Activated naive CD4-positive, alpha-beta T cell treated with anti-CD3 and anti-CD28 coated beads, Interleukin-2, amount 50 U/mL, for 16 hours (primary cell): ENCODE measurements around the gene SLC5A9.
"Not testable (repeated sequence)": the region's sequence is repeated elsewhere in the genome, so short reads cannot be mapped to it uniquely, and the experiment has no call there.

Experiments used
- DNase-seq: peaks from one replicate; pipeline ENCODE4 v3.0.0-alpha.2; 2020

The SLC5A9 gene

DNA sequence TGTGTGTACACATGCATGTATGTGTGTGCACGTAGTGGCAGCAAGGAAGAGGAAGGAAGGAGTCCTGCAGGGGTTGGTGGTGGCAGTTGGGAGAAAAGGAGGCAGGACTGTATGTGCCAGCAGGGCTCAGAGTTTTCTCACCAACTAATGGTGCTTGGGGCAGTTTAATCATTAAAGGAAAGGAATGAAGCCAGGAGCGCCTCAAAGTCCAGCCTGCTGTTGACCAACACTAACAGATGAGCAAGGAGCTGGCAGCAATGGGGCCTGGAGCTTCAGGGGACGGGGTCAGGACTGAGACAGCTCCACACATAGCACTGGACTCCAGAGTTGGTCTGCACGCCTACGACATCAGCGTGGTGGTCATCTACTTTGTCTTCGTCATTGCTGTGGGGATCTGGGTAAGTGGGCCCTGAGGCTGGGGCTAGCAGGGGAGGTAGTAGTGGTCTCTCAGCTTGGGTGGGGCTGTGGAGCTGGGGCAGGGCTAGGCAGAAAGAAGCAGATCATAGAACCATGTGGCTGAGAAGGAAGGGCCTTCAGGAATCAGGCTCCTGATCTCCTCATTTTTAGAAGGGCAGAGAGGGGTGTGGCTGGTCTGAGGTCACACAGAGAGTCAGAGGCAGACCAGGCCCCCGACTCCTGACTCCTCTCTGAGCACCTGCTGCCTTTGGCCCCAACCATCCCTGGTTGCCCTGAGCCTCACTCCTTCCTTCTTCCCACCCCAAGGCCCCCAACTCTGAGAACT is at the start of gene SLC5A9:
TSS of gene SLC5A9 (plus strand) at position 216 of the 742 bp plus-strand sequence. CDS start at position 237, 21 bp downstream.
- no peak for DNase-seq

DNA sequence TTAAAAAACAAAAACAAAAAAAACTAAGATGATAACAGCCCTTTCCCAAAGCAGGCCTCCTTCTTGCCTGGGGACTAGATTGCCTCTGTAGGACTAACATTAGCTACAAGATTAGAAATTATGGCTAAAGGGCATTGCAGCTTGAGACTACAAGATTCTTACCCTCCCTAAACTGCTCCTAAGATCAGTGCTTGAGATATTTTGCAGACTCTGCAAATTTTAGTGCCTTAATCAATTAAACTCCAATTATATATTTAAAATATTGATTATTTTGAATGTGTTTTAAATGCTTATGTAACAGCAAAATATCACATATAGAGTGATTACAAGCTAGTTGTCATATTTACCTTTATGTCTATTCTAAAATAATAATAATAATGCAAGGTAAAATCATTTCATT is 47.4 kb upstream of the SLC5A9 start:
- DNase-seq = no peak

DNA sequence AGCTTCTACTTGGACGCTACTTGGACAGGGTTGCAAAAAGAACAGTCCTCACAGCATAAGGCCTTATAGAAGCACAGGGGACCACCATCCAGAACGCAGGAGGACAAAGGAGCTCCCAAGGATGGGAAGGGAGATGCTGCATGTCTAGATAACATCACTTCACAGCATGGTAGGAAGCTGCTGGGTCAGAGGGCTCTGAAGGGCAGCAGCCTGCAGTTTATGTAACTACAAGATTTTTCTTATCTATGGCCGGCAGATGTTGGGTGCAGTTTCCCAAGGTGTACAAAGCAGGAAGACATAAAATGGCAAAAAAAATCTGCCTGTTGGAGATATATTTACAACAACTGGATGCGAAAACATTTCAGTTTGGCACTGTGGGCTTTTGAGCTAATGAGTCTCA is 45.3 kb upstream of the SLC5A9 start:
- no peak for DNase-seq

DNA sequence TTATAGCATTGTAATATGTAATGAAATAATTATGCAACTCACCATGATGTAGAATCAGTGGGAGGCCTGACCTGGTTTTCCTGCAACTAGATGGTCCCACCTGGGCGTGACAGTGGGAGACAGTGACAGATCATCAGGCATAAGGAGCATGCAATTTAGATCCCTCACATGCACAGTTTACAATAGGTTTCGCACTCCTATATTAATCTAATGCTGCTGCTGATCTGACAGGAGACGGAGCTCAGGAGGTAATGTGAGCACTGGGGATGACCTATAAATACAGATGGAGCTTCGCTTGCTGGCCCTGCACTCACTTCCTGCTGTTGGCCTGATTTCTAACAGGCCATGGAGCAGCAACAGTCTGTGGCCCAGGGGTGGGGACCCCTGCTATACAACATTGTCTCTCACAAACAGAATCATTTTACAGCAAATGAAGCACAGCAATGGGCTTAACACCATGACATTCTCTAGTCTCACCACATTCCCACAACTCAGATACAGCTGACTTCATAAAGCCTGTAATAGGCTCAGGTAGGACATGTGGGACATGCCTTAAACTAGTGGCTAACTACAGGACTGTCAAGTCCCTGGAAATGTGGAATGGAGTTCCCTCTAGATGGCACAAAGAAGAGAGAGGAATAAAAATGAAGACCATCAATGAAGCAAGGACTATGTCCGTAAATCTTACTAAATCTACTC is 40.7 kb upstream of the SLC5A9 start:
- DNase-seq = no peak

DNA sequence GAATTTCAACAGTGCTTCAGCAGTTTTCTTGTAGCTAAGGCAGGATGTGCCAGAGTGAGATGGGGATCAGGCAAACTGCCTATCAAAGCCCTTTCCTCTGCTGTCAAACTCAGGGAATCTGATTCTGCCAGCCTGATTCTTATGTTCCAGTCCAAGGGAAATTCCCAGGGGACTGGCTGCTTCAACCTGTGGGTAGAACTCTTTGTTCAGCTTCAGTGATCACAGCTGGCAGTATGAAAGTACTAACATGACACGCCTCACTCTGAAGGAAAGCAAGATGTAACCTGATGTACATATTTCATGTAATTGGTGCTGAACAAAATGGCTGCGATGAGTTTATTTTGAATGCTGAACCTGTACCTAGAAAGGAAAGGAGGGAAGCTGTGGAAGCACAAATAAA is 40.1 kb upstream of the SLC5A9 start:
- DNase-seq = no peak

DNA sequence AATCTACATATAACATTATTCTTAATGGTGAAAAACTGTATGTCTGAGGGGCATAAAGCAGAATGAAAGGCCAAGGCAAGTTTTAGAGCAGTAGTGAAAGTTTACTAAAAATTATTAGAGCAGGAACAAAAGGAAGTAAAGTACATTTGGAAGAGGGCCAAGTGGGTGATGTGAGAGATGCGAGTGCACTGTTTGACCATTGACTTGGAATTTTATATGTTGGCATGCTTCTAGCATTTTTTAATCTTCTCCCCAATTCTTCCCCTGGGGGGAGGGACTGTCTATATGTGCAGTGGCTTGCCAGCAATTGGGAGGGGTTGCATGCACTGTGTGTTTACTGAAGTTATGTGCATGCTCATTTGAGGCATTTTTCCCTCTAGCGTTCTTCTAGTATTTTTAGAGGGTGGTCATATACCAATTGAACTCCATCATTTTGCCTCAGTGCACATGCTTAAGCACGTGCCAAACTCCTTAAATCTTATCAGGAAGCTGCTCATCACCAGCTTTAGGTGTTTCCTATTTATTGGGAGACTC is 36.1 kb upstream of the SLC5A9 start:
- no peak for DNase-seq

DNA sequence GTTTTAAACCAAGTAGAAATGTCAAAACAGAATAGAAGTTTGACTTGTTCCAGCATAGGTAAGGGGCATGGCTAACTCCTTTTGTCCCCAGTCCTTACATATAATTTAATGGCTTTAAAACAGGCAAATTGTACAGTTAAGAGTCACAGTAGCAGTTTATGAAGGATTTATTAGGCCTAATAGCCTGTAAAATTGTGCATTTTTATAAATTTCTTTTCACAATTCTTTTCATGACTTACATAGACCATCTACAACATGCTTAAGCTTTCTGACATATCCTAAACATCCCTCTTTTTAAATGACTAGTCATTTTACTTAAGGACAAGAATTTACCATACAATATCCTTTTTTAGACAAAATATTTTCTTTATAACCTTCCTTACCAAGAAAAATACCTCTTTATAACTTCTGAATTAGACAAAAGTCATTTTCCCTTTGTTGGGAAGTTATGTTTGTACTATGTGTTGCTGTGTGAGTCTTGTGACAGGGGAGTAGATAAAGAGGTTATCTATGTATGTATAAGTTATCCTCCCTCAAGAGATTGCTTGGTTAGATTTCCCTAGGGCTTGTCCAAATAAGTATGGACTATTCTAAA is 34.5 kb upstream of the SLC5A9 start:
- DNase-seq = no peak

DNA sequence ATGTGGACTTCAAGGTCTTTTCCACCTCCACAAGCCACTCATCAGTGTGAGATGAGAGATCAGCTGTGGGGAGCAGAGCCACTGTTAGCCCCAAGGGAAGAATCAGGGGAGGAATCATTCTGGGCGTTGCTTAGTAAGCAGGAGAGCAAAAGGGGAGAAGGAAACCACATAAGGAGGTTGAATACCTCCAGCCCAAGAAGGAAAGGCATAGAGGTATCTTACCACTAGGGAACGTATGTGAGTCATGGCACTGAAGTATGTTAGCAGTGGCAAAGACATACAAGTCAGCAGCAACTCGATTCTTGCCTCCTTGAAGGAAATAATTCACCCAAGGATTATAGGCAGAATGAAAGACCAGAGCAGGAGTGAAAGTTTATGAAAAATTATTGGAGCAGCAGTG is 31.6 kb upstream of the SLC5A9 start:
- no peak for DNase-seq

DNA sequence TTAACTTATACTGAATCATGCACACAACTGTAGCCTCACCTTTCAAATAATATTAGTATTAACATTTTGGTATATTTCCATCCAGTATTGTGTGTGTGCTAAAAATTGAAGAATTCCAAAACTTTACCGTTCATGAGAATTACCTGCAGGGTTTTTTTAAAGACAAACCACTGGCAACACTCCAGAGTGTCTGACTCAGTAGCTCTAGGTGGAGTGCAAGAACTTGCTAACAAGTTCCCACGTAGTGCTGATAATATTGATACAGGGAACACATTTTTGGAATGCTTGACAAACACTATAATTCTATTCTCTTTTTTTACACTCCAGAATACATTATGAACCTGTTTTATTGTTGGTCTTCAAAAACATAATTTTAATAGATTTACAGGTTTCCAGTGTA is 27.7 kb upstream of the SLC5A9 start:
- DNase-seq = no peak

DNA sequence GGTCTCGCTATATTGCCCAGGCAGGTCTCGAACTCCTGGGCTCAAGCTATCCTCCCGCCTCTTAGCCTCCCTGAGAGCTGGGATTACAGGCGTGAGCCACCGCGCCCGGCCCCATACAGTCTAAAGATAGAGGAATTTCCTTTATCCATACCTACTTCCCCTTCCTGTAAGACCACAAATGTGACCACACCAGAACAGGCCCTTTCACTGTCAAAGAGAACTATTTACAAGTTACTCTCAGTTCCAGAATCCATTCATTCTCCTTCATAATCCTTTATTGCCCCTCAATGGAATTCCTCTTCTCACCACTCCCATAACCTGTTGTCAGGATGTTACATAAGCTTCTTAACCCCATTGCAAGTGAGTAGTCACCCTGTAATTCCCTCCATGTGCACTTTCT is 26.3 kb upstream of the SLC5A9 start:
- no peak for DNase-seq

DNA sequence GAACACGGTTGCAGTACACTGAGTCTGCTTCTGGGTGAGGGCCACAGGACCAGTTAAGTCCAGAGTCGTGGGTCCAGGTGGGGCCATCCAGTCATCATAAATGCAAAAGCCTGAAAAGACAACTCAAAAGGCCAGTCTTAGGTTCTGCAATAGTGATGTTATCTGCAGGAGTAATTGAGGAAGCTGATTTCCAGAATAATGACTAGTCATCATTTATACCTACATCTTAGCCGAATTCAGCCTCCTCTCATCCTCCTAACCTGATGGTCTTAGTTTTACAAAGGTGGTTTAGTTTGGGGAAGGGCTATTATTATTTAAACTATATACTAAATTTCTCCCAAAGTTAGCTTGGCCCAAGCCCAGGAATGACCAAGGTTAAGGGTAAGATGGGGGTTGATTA is 23.5 kb upstream of the SLC5A9 start:
- DNase-seq = no peak

DNA sequence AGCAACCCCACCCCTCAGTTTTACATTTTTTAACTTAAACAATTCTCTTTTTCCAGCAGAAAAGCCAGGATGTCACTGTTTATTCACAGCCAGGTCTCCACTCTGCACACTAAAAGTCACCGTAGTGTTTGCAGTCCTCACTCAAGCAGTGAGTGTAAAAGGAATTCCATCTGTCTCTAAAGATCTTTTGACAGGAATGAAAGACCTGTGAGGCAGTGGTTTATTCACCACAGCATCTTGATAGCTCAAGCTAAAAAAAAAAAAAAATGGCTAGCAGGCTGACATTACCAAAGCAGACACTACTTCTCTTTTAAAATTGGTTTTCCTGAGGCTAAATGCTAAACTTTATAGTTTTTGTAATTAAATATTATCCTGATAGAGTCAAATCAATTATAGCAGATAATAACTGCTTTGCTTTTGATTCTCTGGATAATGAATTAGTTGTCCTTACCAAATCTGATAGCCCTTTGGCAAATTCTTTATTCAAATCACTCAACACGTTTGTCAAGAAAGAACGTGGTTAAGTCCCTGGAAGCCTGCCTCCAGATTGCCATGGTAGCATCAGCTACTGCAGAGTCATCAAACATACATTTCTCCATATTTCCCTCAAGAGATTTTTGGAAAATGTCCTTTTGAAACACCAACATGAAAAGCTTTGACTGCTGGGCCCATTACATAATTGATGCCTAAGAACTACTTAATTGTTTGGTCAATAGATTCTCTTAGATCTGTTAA is 22.2 kb upstream of the SLC5A9 start:
- no peak for DNase-seq

DNA sequence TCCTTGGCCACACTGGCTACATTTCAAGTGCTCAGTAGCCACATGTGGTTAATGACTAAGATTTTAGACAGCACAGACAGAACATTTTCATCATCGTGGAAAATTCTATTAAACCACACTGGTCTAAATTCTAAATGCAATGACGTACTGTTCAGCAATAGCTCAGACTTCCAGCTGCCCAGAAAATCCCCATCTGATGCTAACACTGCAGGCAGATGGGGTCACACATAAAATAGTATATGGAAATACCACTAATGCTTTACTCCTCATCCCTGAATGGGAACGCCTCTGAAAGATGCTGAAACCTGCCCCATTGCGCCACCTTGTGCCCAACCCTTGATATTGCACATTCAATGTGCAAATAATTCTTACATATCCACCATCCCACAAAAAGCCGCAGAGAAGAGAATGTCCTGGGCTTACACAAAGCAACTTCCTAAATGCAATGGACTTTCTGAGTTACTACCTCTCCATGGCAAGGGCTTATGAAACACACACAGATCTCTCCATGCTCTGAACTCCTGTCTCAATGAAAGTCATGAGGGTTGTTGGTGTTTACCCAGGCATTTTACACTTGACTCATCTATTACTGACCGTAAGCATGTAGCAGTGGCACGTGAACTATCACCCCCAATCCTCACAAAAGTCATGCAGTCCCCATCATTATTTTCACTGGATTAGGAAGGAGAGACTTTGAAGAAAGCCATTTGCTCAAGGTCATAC is 20.3 kb upstream of the SLC5A9 start:
- peak; percentile 54 for DNase-seq

DNA sequence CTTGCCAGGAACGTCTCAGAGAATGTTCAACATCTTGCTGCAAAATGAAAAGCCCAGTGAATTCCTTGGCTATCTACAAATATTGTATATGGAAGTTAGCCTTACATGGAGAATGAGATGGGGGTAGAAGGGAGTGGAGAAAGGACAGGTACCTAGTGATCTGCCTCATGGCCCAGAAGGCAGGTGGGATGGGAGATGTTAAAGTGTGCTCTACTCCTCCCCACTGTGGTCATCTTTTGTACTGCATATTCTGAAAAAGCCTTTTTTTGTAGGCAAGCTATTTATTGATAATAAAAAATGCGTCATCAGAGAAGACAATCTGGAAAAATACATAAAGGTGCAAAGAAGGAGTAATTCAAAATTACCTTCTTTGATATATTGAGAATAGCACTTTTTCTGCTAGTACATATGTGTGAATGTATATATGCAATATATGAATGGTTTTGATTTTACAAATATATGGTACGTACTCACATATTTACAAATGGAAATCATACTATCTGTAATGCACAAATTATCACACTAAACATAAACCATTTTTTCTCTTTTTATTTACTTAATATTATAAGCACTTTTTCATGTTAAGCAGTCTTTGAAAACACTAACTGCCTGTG is 19.1 kb upstream of the SLC5A9 start:
- no peak for DNase-seq

DNA sequence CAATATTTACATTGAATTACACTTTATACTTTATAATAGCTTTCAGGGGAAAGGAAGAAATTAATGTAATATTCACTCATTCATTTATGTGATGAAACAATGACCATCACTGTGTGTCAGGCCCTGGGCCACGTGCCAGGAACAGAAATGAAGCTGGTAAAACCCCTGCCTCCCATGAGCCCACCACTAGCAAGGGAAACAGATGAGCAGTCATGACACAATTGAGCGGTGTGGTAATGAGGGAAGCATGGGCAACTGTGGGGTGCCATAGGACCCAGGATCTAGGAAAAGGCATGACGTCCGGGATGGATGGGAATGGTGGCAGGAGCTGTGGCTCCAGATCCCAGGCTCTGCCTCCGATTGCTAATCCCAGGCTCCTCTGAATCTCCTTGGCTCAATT is 17.0 kb upstream of the SLC5A9 start:
- DNase-seq = no peak

DNA sequence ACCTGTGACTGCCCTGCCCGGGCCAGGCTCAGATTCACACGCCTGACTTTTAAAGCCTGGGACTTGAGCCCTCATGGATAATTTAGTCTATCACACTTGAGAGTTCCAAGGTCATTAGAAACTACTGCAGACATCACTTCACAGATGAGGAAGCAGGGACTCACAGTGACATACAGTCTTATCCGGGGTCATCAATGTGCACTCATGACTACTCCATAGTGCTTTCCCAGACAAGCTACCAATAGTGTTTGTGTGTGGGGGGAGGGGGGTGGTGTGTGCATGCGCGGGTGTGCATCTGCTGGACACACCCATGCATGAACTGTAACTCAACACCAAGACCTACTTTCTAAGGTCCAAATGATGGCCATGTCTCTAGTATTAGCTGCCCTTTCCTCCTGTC is 16.1 kb upstream of the SLC5A9 start:
- no peak for DNase-seq

DNA sequence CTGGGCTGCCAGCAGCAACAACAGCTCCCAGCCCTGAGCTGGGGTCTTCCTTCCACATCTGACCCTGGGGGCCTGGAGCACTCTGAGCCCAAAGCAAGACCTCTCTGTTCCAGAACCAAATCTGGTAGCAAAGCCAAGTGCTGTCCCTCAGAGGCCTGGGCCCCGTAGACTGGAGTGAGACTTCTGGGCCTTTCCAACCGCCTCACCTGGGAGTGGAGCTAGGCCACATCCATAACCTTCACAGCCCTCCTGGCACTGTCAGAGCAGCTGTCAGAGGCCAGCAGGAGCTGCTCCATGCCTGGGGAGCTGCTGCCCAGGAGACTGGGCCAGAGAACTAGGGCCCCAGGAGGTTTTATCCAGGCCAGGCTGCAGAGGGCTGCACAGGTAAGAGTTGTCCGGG is 15.4 kb upstream of the SLC5A9 start:
- DNase-seq = no peak

DNA sequence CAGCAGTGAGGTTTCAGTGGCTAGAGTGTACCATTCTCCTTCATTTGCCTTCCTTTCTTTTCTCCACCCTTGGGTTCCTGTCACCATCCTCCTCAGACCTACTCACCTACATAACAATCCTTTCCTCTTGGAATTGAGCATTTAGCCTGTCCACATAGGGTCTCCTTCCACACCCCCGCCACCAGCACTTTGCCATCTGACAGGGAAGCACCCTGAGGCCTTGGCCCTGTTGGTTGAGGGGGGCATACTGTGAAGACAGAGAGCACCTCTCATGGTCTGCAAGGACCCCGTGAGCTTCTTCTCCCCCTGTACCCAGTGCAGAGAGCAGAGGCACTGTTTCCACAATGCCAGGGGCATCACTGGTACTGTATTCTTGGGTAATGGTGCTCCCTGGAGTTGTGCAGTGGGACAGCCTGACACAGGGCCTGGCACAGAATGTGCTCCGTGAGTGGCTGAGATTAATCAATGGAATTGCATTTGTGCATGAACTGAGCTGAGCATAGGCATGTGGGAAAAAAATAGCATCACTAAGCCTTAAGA is 14.9 kb upstream of the SLC5A9 start:
- no peak for DNase-seq

DNA sequence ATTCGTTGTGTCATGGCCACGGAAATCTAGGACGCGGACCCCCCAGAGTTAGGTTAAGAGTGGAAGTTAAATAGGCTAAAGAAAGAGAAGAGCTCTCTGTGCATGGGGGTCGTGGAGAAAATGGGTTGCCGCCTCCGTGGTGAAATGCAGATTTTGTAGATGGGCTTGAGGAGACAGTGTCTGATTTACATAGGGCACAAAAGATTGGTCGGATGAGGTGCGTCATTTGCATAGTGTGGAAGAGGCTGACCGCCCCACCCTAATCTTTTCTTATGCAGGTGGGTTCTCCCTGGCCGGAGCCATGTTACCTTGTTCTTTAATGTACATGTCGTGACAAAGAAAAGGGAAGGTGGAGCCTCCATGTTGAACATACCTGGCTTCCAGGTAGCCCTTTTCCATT is 14.3 kb upstream of the SLC5A9 start:
- no peak for DNase-seq

DNA sequence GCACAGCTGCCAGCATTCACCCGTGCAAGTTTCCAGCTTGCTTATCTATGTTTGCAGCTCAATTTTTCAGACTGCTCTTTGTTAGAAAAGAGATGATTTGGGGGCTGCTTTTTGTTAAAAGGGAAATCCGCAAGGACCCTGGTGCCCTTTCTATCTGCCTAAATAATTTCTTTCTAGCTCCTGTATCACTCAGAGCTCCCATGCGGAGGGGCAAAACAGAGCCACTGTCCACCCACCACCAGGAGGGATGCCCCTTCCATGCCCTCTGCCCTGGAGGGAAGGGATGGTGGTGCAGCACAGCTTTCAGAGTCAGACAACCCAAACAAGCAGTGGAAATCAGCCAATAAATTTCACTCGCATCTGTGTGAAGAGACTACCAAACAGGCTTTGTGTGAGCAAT is 13.9 kb upstream of the SLC5A9 start:
- no peak for DNase-seq

DNA sequence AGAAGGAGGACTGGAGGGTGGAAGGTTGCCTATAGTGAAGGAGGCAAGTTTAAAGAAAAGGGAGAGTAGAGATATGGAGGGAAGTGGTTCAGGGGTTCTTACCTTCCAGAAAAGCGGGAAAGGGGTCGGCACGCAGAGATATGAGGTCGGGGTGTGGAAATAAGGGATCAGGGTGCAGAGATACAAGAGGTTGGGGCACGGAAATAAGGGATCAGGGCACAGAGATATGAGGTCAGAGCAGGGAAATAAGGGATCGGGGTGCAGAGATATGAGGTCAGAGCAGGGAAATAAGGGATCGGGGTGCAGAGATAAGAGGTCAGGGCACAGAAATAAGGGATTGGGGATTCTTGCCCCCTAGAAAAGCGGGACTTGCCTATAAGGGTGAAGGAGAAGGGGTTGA is 9.1 kb upstream of the SLC5A9 start:
- not testable (repeated sequence) for DNase-seq

DNA sequence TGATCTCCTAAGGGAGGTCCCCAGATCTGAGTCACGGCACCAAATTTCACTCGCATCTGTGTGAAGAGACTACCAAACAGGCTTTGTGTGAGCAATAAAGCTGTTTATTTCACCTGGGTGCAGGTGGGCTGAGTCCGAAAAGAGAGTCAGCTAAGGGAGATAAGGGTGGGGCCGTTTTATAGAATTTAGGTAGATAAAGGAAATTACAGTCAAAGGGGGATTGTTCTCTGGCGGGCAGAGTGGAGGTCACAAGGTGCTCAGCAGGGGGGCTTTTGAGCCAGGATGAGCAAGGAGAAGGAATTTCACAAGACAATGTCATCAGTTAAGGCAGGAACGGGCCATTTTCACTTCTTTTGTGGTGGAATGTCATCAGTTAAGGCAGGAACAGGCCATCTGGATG is 8.2 kb upstream of the SLC5A9 start:
- DNase-seq = not testable (repeated sequence)
